Neural crest cell (in vitro differentiated cells): ENCODE measurements around the gene LGALS9. TPM values are rescaled to one million over a fixed set of nuclear protein-coding genes. Genes with fewer than 3 reads are reported as not detected.
"Not testable (repeated sequence)": the region's sequence is repeated elsewhere in the genome, so short reads cannot be mapped to it uniquely, and the experiment has no call there.

ENCODE experiments used
- DNase-seq: peaks from one replicate; pipeline ENCODE4 v3.0.0; 2021; ENCODE audit warnings: low read depth, mixed read lengths, low spot score
- H3K27ac Mint-ChIP-seq: one replicate; pipeline ENCODE4 v1.8.0; 2021; ENCODE audit warnings: mild to moderate bottlenecking, mixed read lengths; ENCODE audit not compliant: unreplicated experiment
- H3K27me3 Mint-ChIP-seq: 2 replicates; pipeline ENCODE4 v1.8.0; 2021; ENCODE audit warnings: low read depth, mild to moderate bottlenecking, mixed read lengths
- H3K36me3 Mint-ChIP-seq: 2 replicates; pipeline ENCODE4 v1.8.0; 2021; ENCODE audit warnings: low read depth, mild to moderate bottlenecking, mixed read lengths
- H3K4me1 Mint-ChIP-seq: 2 replicates; pipeline ENCODE4 v1.8.0; 2021; ENCODE audit warnings: mixed read lengths
- H3K4me3 Mint-ChIP-seq: one replicate; pipeline ENCODE4 v1.8.0; 2021; ENCODE audit warnings: mild to moderate bottlenecking, mixed read lengths
- H3K9me3 Mint-ChIP-seq: 2 replicates; pipeline ENCODE4 v1.8.0; 2021; ENCODE audit warnings: mixed read lengths
- total RNA-seq: library from RNA; stranded (reverse); gene quantifications from 2 replicates; pipeline ENCODE4 v1.2.1, GENCODE V29; 2021
- TF ChIP-seq, protein P1 (sequence below): fragments of 200-600 bp; sonication (generic); conservative IDR thresholded peaks from 2 replicates; pipeline ENCODE4 v1.5.0; 2021; ENCODE audit warnings: antibody characterized with exemption, mild to moderate bottlenecking

Gene LGALS9
- total RNA-seq, 1 donor from 2014 or later = 0.84 TPM

DNA sequence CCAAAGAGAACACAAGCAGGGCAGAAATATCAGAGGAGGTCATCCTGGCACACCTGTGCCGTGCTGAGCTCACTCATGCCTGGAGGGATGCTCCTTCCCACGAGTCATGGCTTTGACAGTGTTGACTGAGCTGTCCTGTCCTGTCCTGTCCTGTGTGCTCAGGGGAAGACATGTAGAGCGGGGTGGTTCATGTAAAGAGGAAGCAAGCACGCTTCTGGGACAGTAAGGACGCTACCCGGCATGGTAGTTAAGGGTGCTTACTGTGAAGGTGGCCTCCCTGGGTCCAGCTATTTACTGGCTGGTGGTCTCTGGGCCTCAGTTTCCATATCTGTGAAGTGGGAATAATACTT, 398 bp downstream of the LGALS9 start:
- TF ChIP-seq, protein P1, sequence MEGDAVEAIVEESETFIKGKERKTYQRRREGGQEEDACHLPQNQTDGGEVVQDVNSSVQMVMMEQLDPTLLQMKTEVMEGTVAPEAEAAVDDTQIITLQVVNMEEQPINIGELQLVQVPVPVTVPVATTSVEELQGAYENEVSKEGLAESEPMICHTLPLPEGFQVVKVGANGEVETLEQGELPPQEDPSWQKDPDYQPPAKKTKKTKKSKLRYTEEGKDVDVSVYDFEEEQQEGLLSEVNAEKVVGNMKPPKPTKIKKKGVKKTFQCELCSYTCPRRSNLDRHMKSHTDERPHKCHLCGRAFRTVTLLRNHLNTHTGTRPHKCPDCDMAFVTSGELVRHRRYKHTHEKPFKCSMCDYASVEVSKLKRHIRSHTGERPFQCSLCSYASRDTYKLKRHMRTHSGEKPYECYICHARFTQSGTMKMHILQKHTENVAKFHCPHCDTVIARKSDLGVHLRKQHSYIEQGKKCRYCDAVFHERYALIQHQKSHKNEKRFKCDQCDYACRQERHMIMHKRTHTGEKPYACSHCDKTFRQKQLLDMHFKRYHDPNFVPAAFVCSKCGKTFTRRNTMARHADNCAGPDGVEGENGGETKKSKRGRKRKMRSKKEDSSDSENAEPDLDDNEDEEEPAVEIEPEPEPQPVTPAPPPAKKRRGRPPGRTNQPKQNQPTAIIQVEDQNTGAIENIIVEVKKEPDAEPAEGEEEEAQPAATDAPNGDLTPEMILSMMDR = no peak
- H3K27ac Mint-ChIP-seq = no peak overlapping the region
- H3K27me3 Mint-ChIP-seq = no peaks in the 10 kb centered on the region
- H3K36me3 Mint-ChIP-seq = peaks cover 6% of the 10 kb centered on the region
- H3K4me1 Mint-ChIP-seq = peaks cover 6% of the 10 kb centered on the region
- DNase-seq = no peak
- no peaks in the 10 kb centered on the region for H3K9me3 Mint-ChIP-seq
- no peak overlapping the region for H3K4me3 Mint-ChIP-seq

DNA sequence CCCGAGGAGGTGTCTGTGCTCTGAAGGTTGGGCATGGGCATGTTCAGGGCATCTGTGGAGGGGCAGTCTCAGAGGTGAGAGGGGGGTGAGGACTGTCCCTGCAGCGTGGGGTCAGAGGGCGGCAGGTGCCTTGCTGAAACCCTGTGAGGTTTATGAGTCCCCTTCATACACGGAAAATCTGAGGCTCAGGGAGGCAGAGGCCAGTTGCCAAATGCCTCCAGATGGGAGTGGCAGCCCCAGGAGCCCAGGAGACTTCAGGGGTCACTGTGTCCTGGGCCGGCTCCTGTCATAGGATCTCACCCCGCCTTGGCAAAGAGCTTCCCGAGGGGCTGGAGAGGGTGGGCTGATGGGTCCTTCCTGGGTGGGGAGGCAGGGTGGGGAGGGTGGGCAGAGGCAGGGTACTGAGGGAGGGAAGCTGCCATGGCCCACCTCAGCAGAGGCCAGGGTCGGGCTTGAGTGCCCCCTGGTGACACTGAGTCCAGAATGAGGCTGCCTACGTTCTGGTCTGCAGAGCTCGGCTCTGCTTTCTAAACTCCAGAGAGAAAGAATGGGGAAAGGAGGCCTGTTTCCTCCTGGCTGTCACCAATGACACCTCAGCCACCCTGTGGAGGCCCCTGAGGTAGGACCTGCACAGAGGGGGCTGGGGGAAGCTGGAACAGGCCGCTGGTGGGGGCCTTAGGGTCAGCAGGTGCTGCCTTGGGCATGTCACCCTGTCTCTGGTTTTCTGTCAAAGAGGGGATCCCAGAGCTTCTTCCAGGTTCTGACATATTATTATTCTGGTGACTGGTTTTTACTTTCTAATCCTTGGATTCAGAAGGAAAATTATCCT, 1.1 kb downstream of the LGALS9 start:
- H3K27ac Mint-ChIP-seq = peak overlapping the region; percentile 75
- TF ChIP-seq, protein P1 = no peak
- no peaks in the 10 kb centered on the region for H3K27me3 Mint-ChIP-seq
- H3K9me3 Mint-ChIP-seq = no peaks in the 10 kb centered on the region
- DNase-seq = no peak
- H3K4me1 Mint-ChIP-seq = peaks cover 6% of the 10 kb centered on the region
- H3K4me3 Mint-ChIP-seq = no peak overlapping the region
- H3K36me3 Mint-ChIP-seq = peaks cover 2% of the 10 kb centered on the region

DNA sequence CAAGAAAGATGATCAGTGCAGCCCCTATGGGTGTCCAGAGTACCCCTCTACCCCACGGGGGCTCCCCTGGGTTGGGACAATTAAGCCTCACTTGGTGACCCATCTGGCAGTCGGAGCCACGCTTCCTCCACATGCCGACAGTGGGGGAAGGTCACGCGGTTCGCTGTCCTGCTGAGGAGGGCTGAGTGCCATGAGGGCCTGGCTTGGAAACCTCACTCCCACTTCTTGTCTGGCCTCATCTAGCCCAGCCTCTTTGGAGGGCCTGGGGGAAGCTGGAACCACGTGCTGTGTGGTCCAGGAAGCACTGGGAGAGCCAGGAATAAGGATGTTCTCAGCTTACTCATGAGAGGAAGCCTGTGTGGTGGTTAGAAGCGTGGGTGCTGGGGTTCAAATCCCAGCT, 1.8 kb downstream of the LGALS9 start:
- H3K9me3 Mint-ChIP-seq, H3K4me1 Mint-ChIP-seq, H3K4me3 Mint-ChIP-seq, H3K27ac Mint-ChIP-seq, H3K27me3 Mint-ChIP-seq, H3K36me3 Mint-ChIP-seq, DNase-seq: not testable (repeated sequence)

DNA sequence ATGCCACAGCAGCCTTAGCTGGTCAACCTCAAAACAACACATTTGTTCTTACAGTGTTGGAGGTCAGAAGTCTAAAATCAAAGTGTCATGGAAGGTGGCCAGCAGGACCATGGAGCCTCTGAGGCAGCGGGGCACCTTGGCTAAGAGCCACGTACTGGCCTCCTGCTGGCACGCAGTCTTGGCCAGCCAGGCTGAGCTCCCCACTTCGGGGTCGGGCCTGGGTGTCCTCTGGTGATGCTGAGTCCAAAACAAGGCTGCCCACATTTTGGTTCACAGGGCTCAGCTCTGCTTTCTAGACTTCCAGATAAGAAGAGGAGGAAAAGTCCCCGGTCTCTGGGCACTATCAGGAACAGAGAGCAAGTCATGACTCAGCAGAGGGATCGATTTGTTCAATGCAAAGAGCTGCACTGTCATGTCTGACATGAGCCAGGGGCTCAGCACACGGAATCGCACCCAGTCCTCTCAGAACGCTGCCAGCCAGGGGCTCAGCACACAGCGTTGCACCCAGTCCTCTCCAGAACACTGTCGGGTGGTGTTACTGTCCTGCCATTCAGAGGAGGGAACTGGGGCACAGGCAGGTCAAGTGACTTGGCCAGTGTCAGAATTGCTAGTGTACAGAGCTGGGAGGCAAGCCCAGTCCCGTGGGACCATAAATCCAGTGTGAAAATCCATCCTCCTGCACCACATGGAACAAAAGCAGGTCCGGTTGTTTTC, 2.5 kb downstream of the LGALS9 start:
- no peak for DNase-seq
- no peaks in the 10 kb centered on the region for H3K9me3 Mint-ChIP-seq
- H3K4me3 Mint-ChIP-seq = no peak overlapping the region
- peak overlapping the region; percentile 19 for H3K27ac Mint-ChIP-seq
- H3K27me3 Mint-ChIP-seq = no peaks in the 10 kb centered on the region
- TF ChIP-seq, protein P1 = no peak
- no peaks in the 10 kb centered on the region for H3K36me3 Mint-ChIP-seq
- H3K4me1 Mint-ChIP-seq = peaks cover 6% of the 10 kb centered on the region

DNA sequence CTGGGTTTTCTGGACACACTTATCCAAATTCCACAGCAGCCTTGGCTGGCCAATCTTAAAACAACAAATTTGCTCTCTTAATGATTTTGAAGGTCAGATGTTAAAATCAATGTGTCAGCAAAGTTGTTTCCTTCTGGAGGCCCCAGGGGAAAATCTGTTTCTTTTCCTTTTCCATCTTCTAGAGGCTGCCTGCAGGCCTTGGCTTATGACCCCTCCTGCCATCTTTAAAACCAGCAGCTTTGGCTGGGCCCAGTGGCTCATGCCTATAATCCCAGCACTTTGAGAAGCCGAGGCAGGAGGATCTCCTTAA, 3.0 kb downstream of the LGALS9 start:
- Mint-ChIP-seq H3K4me3 (no peak overlapping the region), H3K36me3 (no peaks in the 10 kb centered on the region), H3K4me1 (peaks cover 6% of the 10 kb centered on the region), H3K9me3 (no peaks in the 10 kb centered on the region), H3K27me3 (no peaks in the 10 kb centered on the region), H3K27ac (no peak overlapping the region)
- TF ChIP-seq, protein P1 = no peak
- DNase-seq = no peak

DNA sequence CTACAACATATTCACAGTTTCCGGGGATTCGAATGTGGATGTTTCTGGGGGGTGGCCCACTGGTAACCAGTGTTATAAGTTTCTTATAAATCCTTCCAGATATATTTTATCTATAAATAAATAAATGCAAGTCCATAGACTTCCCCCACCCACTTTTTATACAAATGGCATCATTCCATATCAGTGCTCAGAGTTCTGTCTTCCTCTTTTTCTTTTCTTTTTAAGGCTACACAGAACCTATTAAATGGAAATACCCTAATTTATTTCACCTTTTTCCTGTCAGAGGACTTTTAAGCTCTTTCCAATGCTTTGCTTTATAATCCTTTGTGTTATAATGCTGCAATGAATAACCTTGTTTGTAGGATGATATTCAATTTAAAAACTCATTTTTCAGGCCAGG, 3.8 kb downstream of the LGALS9 start:
- Mint-ChIP-seq H3K27ac (no peak overlapping the region), H3K4me1 (peaks cover 6% of the 10 kb centered on the region), H3K27me3 (no peaks in the 10 kb centered on the region), H3K9me3 (no peaks in the 10 kb centered on the region), H3K36me3 (no peaks in the 10 kb centered on the region), H3K4me3 (no peak overlapping the region)
- TF ChIP-seq, protein P1 = no peak
- no peak for DNase-seq
